HepG2 (cell line): ENCODE data around the gene C14orf93. TPM values are rescaled to one million over a fixed set of nuclear protein-coding genes. Genes with fewer than 3 reads are reported as not detected.
A peak's percentile ranks its signal among the peaks of the same experiment; 100 is the strongest.

Experiments
- FOXK1 ChIP-seq: sonication (generic); formaldehyde crosslinking; IDR thresholded peaks from 2 replicates; pipeline ENCODE4 v1.4.0; 2020; ENCODE audit warnings: low read depth, missing genetic modification reagents, borderline replicate concordance
- GABPB1 ChIP-seq: IDR thresholded peaks from 2 replicates; pipeline ENCODE4 v1.6.1; 2016; ENCODE audit warnings: mild to moderate bottlenecking, missing genetic modification reagents, moderate library complexity, missing compliant biosample characterization
- GMEB1 ChIP-seq: sonication (generic); formaldehyde crosslinking; IDR thresholded peaks from 2 replicates; pipeline ENCODE4 v1.5.1; 2020; ENCODE audit warnings: missing genetic modification reagents, mild to moderate bottlenecking, borderline replicate concordance
- KLF13 ChIP-seq: sonication (generic); formaldehyde crosslinking; IDR thresholded peaks from 2 replicates; pipeline ENCODE4 v1.4.0; 2020; ENCODE audit warnings: mild to moderate bottlenecking, missing genetic modification reagents
- LRRFIP1 ChIP-seq: sonication (generic); formaldehyde crosslinking; conservative IDR thresholded peaks from 2 replicates; pipeline ENCODE4 v1.4.0; 2020; ENCODE audit warnings: missing genetic modification reagents
- NFIC ChIP-seq: IDR thresholded peaks from 2 replicates; pipeline ENCODE4 v1.6.1; 2012; ENCODE audit warnings: mild to moderate bottlenecking, low read length, inconsistent platforms
- NR2C2 ChIP-seq: sonication (generic); formaldehyde crosslinking; IDR thresholded peaks from 2 replicates; pipeline ENCODE4 v1.4.0; 2020; ENCODE audit warnings: missing genetic modification reagents, mild to moderate bottlenecking, moderate library complexity, borderline replicate concordance
- RBM39 ChIP-seq: fragments of 200-400 bp; formaldehyde crosslinking; IDR thresholded peaks from one replicate; pipeline ENCODE4 v1.6.1; 2018; ENCODE audit warnings: antibody characterized with exemption, mild to moderate bottlenecking, low read depth, low read length; ENCODE audit not compliant: poor library complexity, severe bottlenecking
- ZBTB1 ChIP-seq: sonication (generic); formaldehyde crosslinking; IDR thresholded peaks from 2 replicates; pipeline ENCODE4 v1.4.0; 2020; ENCODE audit warnings: missing genetic modification reagents, borderline replicate concordance
- ZNF446 ChIP-seq: sonication (generic); formaldehyde crosslinking; IDR thresholded peaks from 2 replicates; pipeline ENCODE4 v1.5.0; 2020; ENCODE audit warnings: mild to moderate bottlenecking, missing genetic modification reagents
- ZNF770 ChIP-seq: sonication (generic); formaldehyde crosslinking; IDR thresholded peaks from 2 replicates; pipeline ENCODE4 v1.5.0; 2020; ENCODE audit warnings: mild to moderate bottlenecking, missing genetic modification reagents
- polyA plus RNA-seq, 8 experiments: library from polyadenylated mRNA; depleted of rRNA in 3 of 8; stranded (reverse) in 7 of 8; unstranded in 1 of 8; fragments of >200 nt; fragmentation: Illumina TruSeq in 4 of 8; extraction: Trizol in 4 of 8; gene quantifications; 2 replicates each; pipeline versions ENCODE4 v1.2.1 to v1.2.3, GENCODE V29; 2011 to 2016; ENCODE audit warnings: low read depth in 4 of 8, missing spikeins in 1 of 8, mixed read lengths in 1 of 8; ENCODE audit not compliant: insufficient read depth in 1 of 8
- total RNA-seq, 5 experiments: library from RNA; depleted of rRNA; stranded (reverse); fragments of >200 nt; fragmentation: Illumina TruSeq; extraction: Trizol; gene quantifications; 2 replicates each; pipeline ENCODE4 v1.2.3, GENCODE V29; 2016; ENCODE audit warnings: low read depth in 1 of 5
- TF ChIP-seq, protein P1 (sequence below): sonication (generic); formaldehyde crosslinking; IDR thresholded peaks from 2 replicates; pipeline ENCODE4 v1.4.0; 2020; ENCODE audit warnings: missing genetic modification reagents, borderline replicate concordance
- TF ChIP-seq, protein P2 (sequence below): sonication (generic); formaldehyde crosslinking; IDR thresholded peaks from 2 replicates; pipeline ENCODE4 v1.4.0; 2020; ENCODE audit warnings: missing genetic modification reagents, mild to moderate bottlenecking, borderline replicate concordance
- TF ChIP-seq, protein P3 (sequence below): sonication (generic); formaldehyde crosslinking; IDR thresholded peaks from 2 replicates; pipeline ENCODE4 v1.5.1; 2020; ENCODE audit warnings: missing genetic modification reagents, mild to moderate bottlenecking, borderline replicate concordance

Gene C14orf93
- total and polyA plus RNA-seq, 2 of the 13 experiments (the other 11 are each of a cell fraction or from before 2014, with no cell fraction given): 11.4 to 22.5 TPM

GRCh38 chr14:22977684-22978486, 32.1 kb downstream of the C14orf93 start (continued):
- TF ChIP-seq GABPB1: peak; percentile 77
- TF ChIP-seq, protein P1, sequence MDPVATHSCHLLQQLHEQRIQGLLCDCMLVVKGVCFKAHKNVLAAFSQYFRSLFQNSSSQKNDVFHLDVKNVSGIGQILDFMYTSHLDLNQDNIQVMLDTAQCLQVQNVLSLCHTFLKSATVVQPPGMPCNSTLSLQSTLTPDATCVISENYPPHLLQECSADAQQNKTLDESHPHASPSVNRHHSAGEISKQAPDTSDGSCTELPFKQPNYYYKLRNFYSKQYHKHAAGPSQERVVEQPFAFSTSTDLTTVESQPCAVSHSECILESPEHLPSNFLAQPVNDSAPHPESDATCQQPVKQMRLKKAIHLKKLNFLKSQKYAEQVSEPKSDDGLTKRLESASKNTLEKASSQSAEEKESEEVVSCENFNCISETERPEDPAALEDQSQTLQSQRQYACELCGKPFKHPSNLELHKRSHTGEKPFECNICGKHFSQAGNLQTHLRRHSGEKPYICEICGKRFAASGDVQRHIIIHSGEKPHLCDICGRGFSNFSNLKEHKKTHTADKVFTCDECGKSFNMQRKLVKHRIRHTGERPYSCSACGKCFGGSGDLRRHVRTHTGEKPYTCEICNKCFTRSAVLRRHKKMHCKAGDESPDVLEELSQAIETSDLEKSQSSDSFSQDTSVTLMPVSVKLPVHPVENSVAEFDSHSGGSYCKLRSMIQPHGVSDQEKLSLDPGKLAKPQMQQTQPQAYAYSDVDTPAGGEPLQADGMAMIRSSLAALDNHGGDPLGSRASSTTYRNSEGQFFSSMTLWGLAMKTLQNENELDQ (CRISPR knock-in tag): no peak; the same call in none of the 2 replicates
- TF ChIP-seq, protein P2, sequence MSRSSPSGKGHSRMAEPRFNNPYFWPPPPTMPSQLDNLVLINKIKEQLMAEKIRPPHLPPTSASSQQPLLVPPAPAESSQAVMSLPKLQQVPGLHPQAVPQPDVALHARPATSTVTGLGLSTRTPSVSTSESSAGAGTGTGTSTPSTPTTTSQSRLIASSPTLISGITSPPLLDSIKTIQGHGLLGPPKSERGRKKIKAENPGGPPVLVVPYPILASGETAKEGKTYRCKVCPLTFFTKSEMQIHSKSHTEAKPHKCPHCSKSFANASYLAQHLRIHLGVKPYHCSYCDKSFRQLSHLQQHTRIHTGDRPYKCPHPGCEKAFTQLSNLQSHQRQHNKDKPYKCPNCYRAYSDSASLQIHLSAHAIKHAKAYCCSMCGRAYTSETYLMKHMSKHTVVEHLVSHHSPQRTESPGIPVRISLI (CRISPR knock-in tag): peak; percentile 77
- peak; percentile 81; the same call in 1 of the 2 replicates for TF ChIP-seq FOXK1 (CRISPR knock-in tag)
- no peak for TF ChIP-seq NFIC
- TF ChIP-seq, protein P3, sequence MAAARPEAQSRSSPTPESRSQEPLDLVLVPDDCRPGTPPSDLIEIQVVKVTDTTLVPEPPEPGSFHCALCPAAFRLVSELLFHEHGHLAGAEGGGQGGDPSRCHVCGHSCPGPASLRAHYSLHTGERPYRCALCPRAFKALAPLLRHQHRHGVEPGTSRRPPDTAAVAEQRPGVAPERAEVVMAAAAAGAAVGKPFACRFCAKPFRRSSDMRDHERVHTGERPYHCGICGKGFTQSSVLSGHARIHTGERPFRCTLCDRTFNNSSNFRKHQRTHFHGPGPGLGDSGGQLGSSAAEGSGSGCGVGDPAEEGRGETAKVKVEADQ (CRISPR knock-in tag): peak; percentile 78; the same call in 1 of the 2 replicates
- peak; percentile 73 for TF ChIP-seq NR2C2 (CRISPR knock-in tag)
- no peak for TF ChIP-seq LRRFIP1
- TF ChIP-seq ZNF770 (CRISPR knock-in tag): no peak
- peak; percentile 79; the same call in 1 of the 2 replicates for TF ChIP-seq KLF13 (CRISPR knock-in tag)
- TF ChIP-seq ZBTB1 (CRISPR knock-in tag): no peak
- peak; percentile 85 for TF ChIP-seq RBM39
- peak; percentile 49; the same call in 1 of the 2 replicates for TF ChIP-seq GMEB1
- no peak for TF ChIP-seq ZNF446 (CRISPR knock-in tag)
